ENCODE results near the gene AIPL1. TPM values are rescaled to one million over a fixed set of nuclear protein-coding genes. Genes with fewer than 3 reads are reported as not detected.
A peak's percentile ranks its signal among the peaks of the same experiment; 100 is the strongest.

The AIPL1 gene
- total and polyA plus RNA-seq, 8 donors: not detected

DNA sequence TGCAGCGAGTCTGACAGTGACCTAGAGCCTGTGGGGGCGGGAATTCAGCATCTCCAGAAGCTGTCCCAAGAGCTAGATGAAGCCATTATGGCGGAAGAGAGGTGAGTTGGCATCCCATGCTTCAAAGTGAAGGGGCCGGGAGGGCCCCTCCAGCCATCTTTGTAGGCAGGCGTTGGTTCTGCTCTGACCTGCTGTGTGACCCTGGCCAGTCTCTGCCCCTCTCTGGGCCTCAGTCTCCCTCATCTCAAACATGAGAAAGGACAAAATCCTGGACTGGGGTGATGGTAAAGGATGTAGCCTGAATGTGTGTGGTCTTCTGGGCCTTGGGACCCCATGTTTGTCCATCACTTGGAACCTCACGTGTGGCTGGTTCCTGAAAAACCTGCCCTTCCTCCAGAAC is 14.4 kb upstream of the AIPL1 start:
- WGBS, 5 donors: 96 to 99% (median 97%) methylated on average over 6 of the region's 6 CpGs
- no peak overlapping the region for H3K4me3 ChIP-seq
- TF ChIP-seq, protein P1, sequence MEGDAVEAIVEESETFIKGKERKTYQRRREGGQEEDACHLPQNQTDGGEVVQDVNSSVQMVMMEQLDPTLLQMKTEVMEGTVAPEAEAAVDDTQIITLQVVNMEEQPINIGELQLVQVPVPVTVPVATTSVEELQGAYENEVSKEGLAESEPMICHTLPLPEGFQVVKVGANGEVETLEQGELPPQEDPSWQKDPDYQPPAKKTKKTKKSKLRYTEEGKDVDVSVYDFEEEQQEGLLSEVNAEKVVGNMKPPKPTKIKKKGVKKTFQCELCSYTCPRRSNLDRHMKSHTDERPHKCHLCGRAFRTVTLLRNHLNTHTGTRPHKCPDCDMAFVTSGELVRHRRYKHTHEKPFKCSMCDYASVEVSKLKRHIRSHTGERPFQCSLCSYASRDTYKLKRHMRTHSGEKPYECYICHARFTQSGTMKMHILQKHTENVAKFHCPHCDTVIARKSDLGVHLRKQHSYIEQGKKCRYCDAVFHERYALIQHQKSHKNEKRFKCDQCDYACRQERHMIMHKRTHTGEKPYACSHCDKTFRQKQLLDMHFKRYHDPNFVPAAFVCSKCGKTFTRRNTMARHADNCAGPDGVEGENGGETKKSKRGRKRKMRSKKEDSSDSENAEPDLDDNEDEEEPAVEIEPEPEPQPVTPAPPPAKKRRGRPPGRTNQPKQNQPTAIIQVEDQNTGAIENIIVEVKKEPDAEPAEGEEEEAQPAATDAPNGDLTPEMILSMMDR (IDR thresholded peaks at IDR 0.05): no peak
- TF ChIP-seq POLR2A (IDR thresholded peaks at IDR 0.05): no peak
- TF ChIP-seq EP300 (IDR thresholded peaks at IDR 0.05): no peak
- no peak for TF ChIP-seq POLR2AphosphoS5 (IDR thresholded peaks at IDR 0.05)
- peaks cover 0 to 14% (median 9%) of the 10 kb centered on the region in 4 donors for H3K4me1 ChIP-seq
- intact Hi-C loops (cut with DNase I; ENCODE audit: low total_unique reads): no loop called here
- H3K36me3 ChIP-seq: peaks cover 0 to 13% (median 0%) of the 10 kb centered on the region in 4 donors
- H3K27ac ChIP-seq: no peak overlapping the region
- H3K9me3 ChIP-seq: no peaks in the 10 kb centered on the region
- DNase-seq: no peak
- H3K27me3 ChIP-seq: peaks cover 0 to 12% (median 0%) of the 10 kb centered on the region in 3 donors

DNA sequence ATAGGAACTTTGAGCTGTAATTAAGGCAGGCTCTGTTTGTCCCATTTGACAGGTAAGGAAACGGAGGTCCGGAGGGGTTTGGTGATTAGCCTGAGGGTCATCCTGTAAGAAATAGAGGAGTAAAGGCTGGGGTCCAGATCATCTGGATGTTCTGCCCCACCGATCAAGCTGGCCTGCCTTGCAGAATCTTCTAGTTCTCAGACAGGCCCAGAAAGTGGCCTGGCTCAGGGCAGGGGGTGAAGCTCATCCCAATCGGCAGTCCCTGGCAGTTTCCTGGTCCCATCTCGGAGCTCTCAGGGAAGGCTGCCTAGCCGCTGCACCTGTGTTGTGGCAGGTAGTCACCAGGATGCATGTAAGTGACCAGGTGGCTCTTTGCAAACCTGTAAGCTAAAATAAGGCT is 13.6 kb upstream of the AIPL1 start:
- H3K4me3 ChIP-seq: no peak overlapping the region
- peaks cover 0 to 9% (median 0%) of the 10 kb centered on the region in 3 donors for H3K27me3 ChIP-seq
- no peak for DNase-seq
- H3K27ac ChIP-seq: no peak overlapping the region
- peaks cover 5 to 22% (median 17%) of the 10 kb centered on the region in 4 donors for H3K4me1 ChIP-seq
- TF ChIP-seq POLR2AphosphoS5 (IDR thresholded peaks at IDR 0.05): no peak
- no peak for TF ChIP-seq POLR2A (IDR thresholded peaks at IDR 0.05)
- TF ChIP-seq, protein P1 (IDR thresholded peaks at IDR 0.05): no peak
- TF ChIP-seq EP300 (IDR thresholded peaks at IDR 0.05): no peak
- H3K9me3 ChIP-seq: no peaks in the 10 kb centered on the region
- intact Hi-C loops (cut with DNase I; ENCODE audit: low total_unique reads): no loop called here
- 88 to 98% (median 90%) methylated on average over 6 of the region's 6 CpGs for WGBS, 5 donors
- peaks cover 0 to 13% (median 0%) of the 10 kb centered on the region in 4 donors for H3K36me3 ChIP-seq

DNA sequence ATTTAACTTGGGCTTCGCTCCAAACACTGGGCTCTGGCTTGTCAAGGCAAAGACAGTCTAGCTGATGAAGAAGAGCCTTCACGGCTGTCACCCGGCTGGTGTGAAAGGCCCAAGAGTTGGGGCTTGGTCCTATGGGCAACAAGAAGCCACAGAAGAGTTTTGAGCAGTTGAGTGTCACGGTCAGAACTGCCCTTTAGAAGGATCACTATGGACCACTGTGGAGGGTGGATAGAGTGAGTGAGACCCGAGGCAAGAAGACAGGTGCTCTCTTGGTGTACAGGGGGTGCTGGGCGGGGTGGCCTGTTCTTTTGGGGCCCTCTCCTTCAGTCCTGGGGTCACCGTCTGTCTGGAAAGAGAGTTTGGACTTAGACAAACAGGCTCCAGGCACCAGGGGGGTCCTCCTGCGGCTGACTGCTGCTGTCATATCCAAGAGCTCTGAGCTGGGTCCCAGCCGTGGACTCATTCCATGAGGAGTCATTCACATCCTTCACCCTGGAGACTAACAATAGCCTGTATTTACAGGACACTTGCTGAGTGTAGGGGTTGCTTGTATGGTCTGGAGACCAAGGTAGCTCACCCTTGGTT is 11.7 kb upstream of the AIPL1 start:
- intact Hi-C loops (cut with DNase I; ENCODE audit: low total_unique reads): no loop called here
- peaks cover 7 to 24% (median 20%) of the 10 kb centered on the region in 4 donors for H3K4me1 ChIP-seq
- DNase-seq: no peak
- TF ChIP-seq POLR2AphosphoS5 (IDR thresholded peaks at IDR 0.05): no peak
- no peak for TF ChIP-seq EP300 (IDR thresholded peaks at IDR 0.05)
- TF ChIP-seq, protein P1 (IDR thresholded peaks at IDR 0.05): no peak
- no peak for TF ChIP-seq POLR2A (IDR thresholded peaks at IDR 0.05)
- WGBS, 5 donors: 81 to 95% (median 88%) methylated on average over 9 of the region's 9 CpGs
- H3K27me3 ChIP-seq: peaks cover 0 to 8% (median 0%) of the 10 kb centered on the region in 3 donors
- H3K36me3 ChIP-seq: peaks cover 0 to 13% (median 0%) of the 10 kb centered on the region in 4 donors
- H3K4me3 ChIP-seq: no peak overlapping the region
- H3K9me3 ChIP-seq: no peaks in the 10 kb centered on the region
- no peak overlapping the region for H3K27ac ChIP-seq

DNA sequence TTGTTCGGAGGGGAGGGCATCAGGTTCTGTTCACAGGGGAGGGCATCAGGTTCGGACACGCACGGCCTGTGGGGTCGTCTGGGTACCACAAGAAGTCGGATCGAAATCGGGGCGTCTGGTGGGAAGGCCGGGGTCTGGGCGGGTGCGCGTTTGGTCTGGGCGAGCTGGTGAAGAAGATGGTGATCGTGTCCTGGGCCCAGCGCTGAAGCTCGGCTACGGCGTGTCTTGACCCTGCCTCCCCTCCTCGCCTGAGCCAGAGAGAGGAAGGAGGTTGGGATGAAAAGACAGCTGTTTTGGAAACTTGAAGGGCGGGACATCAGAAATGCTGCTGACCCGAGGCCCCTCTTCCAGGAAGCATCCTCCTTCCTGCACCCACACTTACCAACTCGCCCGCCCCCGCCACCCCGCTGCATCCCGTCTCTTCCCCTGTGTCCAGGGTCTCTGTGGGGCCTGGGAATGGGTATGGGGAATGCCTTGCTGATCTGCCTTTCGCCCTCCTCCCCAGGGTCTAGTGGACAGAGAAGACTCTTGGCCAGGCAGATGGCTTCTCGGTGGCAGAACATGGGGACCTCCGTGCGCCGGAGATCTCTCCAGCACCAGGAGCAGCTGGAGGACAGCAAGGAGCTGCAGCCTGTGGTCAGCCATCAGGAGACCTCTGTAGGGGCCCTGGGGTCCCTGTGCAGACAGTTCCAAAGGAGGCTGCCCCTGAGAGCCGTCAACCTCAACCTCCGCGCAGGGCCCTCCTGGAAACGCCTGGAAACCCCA is 9.8 kb upstream of the AIPL1 start:
- peaks cover 7 to 20% (median 18%) of the 10 kb centered on the region in 4 donors for H3K4me1 ChIP-seq
- H3K36me3 ChIP-seq: peaks cover 0 to 7% (median 0%) of the 10 kb centered on the region in 4 donors
- peaks cover 0 to 12% (median 0%) of the 10 kb centered on the region in 3 donors for H3K27me3 ChIP-seq
- DNase-seq: no peak
- H3K4me3 ChIP-seq: peak overlapping the region; percentile 52 to 67 (median 58)
- H3K9me3 ChIP-seq: no peaks in the 10 kb centered on the region
- TF ChIP-seq POLR2AphosphoS5 (IDR thresholded peaks at IDR 0.05): no peak
- WGBS, 5 donors: 28 to 35% (median 32%) methylated on average over 31 to 36 of the region's 36 CpGs
- intact Hi-C loops (cut with DNase I; ENCODE audit: low total_unique reads): no loop called here
- peak overlapping the region in 2 of 5 donors; percentile 73 to 75 for H3K27ac ChIP-seq
